ENCODE results near the gene ANGPTL2. TPM values are rescaled to one million over a fixed set of nuclear protein-coding genes. Genes with fewer than 3 reads are reported as not detected.

The ANGPTL2 gene
- total RNA-seq, 1 donor from 2014 or later: 19.4 TPM

- TF ChIP-seq CTCF (IDR thresholded peaks at IDR 0.05): no peak
- no peaks in the 10 kb centered on the region for H3K27me3 ChIP-seq
- no peak overlapping the region for H3K4me3 ChIP-seq
- intact Hi-C loops (cut with DNase I): no loop called here
- H3K9me3 ChIP-seq: no peaks in the 10 kb centered on the region
- ATAC-seq (no peak), DNase-seq (no peak)
- no peak overlapping the region for H3K27ac ChIP-seq
- H3K4me1 ChIP-seq: peaks cover 6% of the 10 kb centered on the region
- H3K36me3 ChIP-seq: peaks cover 11% of the 10 kb centered on the region
Observed at GRCh38 chr9:127087411-127087810, 35.0 kb downstream of the ANGPTL2 start.

DNA sequence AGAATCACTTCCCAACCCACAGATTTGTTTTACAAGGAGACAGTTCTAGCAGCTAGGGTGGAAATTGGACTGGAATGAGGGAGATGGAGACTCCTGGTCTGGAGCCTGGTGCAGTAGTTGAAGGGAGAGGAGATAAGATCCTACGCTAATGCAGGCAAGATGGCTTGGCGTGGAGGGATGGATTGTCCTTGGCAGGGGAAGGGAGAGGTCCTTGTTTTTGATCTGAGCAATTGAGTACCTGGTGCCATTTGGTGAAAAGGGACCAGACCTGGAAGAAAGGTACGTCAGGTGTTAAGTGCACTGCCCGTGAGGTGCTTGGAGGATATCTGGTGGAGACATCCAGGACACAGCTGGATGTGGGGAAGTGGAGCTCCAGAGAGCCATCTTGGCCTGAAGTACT is 35.7 kb downstream of the ANGPTL2 start:
- Histone ChIP-seq H3K4me1 (peaks cover 6% of the 10 kb centered on the region), H3K9me3 (no peaks in the 10 kb centered on the region), H3K36me3 (peaks cover 11% of the 10 kb centered on the region), H3K27ac (no peak overlapping the region), H3K4me3 (no peak overlapping the region), H3K27me3 (no peaks in the 10 kb centered on the region)
- ATAC-seq (no peak), DNase-seq (no peak)
- intact Hi-C loops (cut with DNase I): no loop called here
- no peak for TF ChIP-seq CTCF (IDR thresholded peaks at IDR 0.05)

DNA sequence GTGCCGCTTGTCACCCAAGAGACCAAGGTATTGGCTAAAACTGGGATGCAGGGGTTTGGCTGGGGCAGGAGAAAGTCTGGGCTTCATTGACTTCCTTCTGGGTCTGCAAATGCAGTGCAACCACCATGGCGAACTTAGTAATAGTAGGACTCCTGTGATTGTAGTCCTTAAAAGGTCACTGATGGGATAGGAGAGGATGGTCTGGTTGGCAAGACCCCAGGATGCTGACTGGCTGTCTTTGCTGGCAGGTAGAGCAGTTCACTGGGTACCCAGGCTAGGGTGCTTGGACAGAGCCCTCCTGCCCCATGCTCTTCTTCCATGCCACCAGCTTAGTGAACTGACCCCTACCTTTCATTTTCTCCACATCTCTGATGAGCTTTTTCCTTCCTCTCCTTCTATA is 37.2 kb downstream of the ANGPTL2 start:
- H3K9me3 ChIP-seq: no peaks in the 10 kb centered on the region
- TF ChIP-seq CTCF (IDR thresholded peaks at IDR 0.05): no peak
- ATAC-seq (no peak), DNase-seq (no peak)
- H3K4me1 ChIP-seq: peaks cover 6% of the 10 kb centered on the region
- intact Hi-C loops (cut with DNase I): no loop called here
- H3K4me3 ChIP-seq: no peak overlapping the region
- H3K27ac ChIP-seq: no peak overlapping the region
- peaks cover 11% of the 10 kb centered on the region for H3K36me3 ChIP-seq
- H3K27me3 ChIP-seq: no peaks in the 10 kb centered on the region

DNA sequence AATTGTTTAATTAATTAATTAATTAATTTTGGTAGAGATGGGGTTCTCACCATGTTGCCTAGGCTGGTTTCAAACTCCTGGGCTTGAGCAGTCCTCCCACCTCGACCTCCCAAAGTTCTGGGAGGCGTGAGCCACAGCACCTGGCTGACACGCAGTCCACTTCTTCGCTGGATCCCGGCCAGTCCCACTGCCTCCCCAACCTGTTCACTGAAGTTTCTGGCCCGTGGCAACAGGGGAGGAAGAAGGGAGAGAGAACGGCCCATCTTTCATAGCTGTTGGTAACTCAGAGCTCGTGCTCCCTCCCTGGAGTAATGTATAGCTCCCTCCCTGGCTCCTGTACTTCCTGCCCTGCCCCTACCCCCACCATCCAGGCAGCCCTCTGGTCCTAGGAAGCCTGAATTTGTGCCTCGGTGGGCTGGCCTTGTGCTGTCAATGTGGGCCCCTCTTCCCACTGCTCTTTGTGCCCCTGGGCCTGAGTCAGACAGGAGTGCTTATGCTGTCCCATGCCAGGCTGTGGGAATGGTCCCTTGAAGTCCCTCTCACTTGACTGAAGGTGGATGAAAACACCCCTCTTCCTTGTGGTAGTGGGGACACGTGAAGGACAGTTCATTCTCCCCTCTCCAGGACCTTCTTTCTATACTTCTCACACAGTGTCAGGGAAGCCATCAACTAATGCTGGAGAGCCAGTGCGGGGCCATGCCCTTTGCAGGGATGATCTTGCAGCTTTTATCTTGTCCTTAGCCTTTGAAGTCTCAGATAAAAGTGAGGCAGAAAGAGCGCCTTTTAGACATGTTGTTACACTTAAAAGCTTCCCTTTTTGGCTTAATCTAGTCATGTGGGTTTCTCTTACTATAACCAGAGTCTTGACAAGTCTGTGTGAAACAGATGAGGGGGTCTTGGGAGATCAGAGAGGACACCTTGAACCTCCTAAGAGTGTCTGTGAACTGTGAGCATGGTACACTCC is 38.1 kb downstream of the ANGPTL2 start:
- no peaks in the 10 kb centered on the region for H3K27me3 ChIP-seq
- H3K27ac ChIP-seq: no peak overlapping the region
- no peak for ATAC-seq
- intact Hi-C loops (cut with DNase I): no loop called here
- TF ChIP-seq CTCF (IDR thresholded peaks at IDR 0.05): no peak
- no peak for DNase-seq
- H3K4me1 ChIP-seq: peaks cover 6% of the 10 kb centered on the region
- no peak overlapping the region for H3K4me3 ChIP-seq
- peaks cover 11% of the 10 kb centered on the region for H3K36me3 ChIP-seq
- no peaks in the 10 kb centered on the region for H3K9me3 ChIP-seq

- peaks cover 11% of the 10 kb centered on the region for H3K36me3 ChIP-seq
- H3K9me3 ChIP-seq: no peaks in the 10 kb centered on the region
- intact Hi-C loops (cut with DNase I): no loop called here
- TF ChIP-seq CTCF (IDR thresholded peaks at IDR 0.05): no peak
- H3K4me1 ChIP-seq: peaks cover 6% of the 10 kb centered on the region
- no peak overlapping the region for H3K27ac ChIP-seq
- no peak overlapping the region for H3K4me3 ChIP-seq
- DNase-seq: no peak
- ATAC-seq: peak; percentile 53
- H3K27me3 ChIP-seq: no peaks in the 10 kb centered on the region
Observed at GRCh38 chr9:127083138-127083980, 39.1 kb downstream of the ANGPTL2 start.
